ENCODE data around the gene TBC1D30. TPM values are rescaled to one million over a fixed set of nuclear protein-coding genes. Genes with fewer than 3 reads are reported as not detected.
A peak's percentile ranks its signal among the peaks of the same experiment; 100 is the strongest.
"Not testable (repeated sequence)": the region's sequence is repeated elsewhere in the genome, so short reads cannot be mapped to it uniquely, and the experiment has no call there.

TBC1D30 gene
- total RNA-seq, 1 donor from 2014 or later: 0.72 TPM

GRCh38 chr12:64806593-64807460 is 17.6 kb upstream of the TBC1D30 start:
- peak; percentile 26 for ATAC-seq

GRCh38 chr12:64808110-64808509 is 16.3 kb upstream of the TBC1D30 start:
- no peak for ATAC-seq

- ATAC-seq: no peak
Observed at GRCh38 chr12:64810831-64811230, 13.6 kb upstream of the TBC1D30 start.

- ATAC-seq: peak; percentile 93
Observed at GRCh38 chr12:64813723-64814122, 10.7 kb upstream of the TBC1D30 start.

- no peak for ATAC-seq
Observed at GRCh38 chr12:64814432-64814831, 10.0 kb upstream of the TBC1D30 start.

GRCh38 chr12:64819816-64820402 is 4.5 kb upstream of the TBC1D30 start:
- ATAC-seq: no peak

GRCh38 chr12:64820593-64820992 is 3.9 kb upstream of the TBC1D30 start:
- no peak for ATAC-seq

GRCh38 chr12:64821116-64821630 is 3.3 kb upstream of the TBC1D30 start:
- ATAC-seq: no peak

- no peak for ATAC-seq
Observed at GRCh38 chr12:64824130-64824499, 332 bp upstream of the TBC1D30 start.

- peak; percentile 23 for ATAC-seq
Observed at GRCh38 chr12:64825143-64826021, 935 bp downstream of the TBC1D30 start.

GRCh38 chr12:64826234-64826633 is 1.8 kb downstream of the TBC1D30 start:
- peak; percentile 76 for ATAC-seq

- no peak for ATAC-seq
Observed at GRCh38 chr12:64828713-64829112, 4.3 kb downstream of the TBC1D30 start.

- ATAC-seq: no peak
Observed at GRCh38 chr12:64833928-64834327, 9.5 kb downstream of the TBC1D30 start.

- no peak for ATAC-seq
Observed at GRCh38 chr12:64835901-64836300, 11.5 kb downstream of the TBC1D30 start.

- no peak for ATAC-seq
Observed at GRCh38 chr12:64836856-64837255, 12.4 kb downstream of the TBC1D30 start.

GRCh38 chr12:64837427-64837826 is 13.0 kb downstream of the TBC1D30 start:
- no peak for ATAC-seq

GRCh38 chr12:64840119-64840518 is 15.7 kb downstream of the TBC1D30 start:
- peak; percentile 88 for ATAC-seq

GRCh38 chr12:64840949-64841717 is 16.7 kb downstream of the TBC1D30 start:
- peak; percentile 74 for ATAC-seq

GRCh38 chr12:64848409-64848808 is 24.0 kb downstream of the TBC1D30 start:
- ATAC-seq: not testable (repeated sequence)

GRCh38 chr12:64858882-64859605 is 34.6 kb downstream of the TBC1D30 start:
- ATAC-seq: no peak

GRCh38 chr12:64860446-64860998 is 36.1 kb downstream of the TBC1D30 start:
- no peak for ATAC-seq
